Measurements from ENCODE around the gene IGFBP2. TPM values are rescaled to one million over a fixed set of nuclear protein-coding genes. Genes with fewer than 3 reads are reported as not detected.

Gene IGFBP2
- total and polyA plus RNA-seq, 12 donors, result 26.0 to 361 (median 109) TPM

GRCh38 chr2:216635701-216636550, 2.7 kb downstream of the IGFBP2 start:
- Histone ChIP-seq H3K27me3 (peaks cover 0 to 42% (median 0%) of the 10 kb centered on the region in 7 donors), H3K36me3 (peaks cover 0 to 14% (median 0%) of the 10 kb centered on the region in 9 donors), H3K9me3 (no peaks in the 10 kb centered on the region), H3K4me3 (peak overlapping the region in 8 of 10 donors; percentile 1 to 81 (median 68)), H3K4me1 (peaks cover 0 to 56% (median 31%) of the 10 kb centered on the region in 9 donors), H3K27ac (peak overlapping the region in 8 of 10 donors; percentile 20 to 74 (median 52))
- DNase-seq (no peak), ATAC-seq (peak in 3 of 8 donors; percentile 2 to 32 (median 21))
- intact Hi-C loops (cut with DNase I), result loop anchor here in 3 of 10 donors (5.0 to 10.0 kb wide), 3 partner anchors 44 to 99 kb away; no protein-coding TSS in a partner anchor
- 50 to 57% methylated on average over 18 of the region's 18 CpGs for WGBS, 2 donors
- TF ChIP-seq, protein P1, sequence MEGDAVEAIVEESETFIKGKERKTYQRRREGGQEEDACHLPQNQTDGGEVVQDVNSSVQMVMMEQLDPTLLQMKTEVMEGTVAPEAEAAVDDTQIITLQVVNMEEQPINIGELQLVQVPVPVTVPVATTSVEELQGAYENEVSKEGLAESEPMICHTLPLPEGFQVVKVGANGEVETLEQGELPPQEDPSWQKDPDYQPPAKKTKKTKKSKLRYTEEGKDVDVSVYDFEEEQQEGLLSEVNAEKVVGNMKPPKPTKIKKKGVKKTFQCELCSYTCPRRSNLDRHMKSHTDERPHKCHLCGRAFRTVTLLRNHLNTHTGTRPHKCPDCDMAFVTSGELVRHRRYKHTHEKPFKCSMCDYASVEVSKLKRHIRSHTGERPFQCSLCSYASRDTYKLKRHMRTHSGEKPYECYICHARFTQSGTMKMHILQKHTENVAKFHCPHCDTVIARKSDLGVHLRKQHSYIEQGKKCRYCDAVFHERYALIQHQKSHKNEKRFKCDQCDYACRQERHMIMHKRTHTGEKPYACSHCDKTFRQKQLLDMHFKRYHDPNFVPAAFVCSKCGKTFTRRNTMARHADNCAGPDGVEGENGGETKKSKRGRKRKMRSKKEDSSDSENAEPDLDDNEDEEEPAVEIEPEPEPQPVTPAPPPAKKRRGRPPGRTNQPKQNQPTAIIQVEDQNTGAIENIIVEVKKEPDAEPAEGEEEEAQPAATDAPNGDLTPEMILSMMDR (IDR thresholded peaks at IDR 0.05), result no peak

DNA sequence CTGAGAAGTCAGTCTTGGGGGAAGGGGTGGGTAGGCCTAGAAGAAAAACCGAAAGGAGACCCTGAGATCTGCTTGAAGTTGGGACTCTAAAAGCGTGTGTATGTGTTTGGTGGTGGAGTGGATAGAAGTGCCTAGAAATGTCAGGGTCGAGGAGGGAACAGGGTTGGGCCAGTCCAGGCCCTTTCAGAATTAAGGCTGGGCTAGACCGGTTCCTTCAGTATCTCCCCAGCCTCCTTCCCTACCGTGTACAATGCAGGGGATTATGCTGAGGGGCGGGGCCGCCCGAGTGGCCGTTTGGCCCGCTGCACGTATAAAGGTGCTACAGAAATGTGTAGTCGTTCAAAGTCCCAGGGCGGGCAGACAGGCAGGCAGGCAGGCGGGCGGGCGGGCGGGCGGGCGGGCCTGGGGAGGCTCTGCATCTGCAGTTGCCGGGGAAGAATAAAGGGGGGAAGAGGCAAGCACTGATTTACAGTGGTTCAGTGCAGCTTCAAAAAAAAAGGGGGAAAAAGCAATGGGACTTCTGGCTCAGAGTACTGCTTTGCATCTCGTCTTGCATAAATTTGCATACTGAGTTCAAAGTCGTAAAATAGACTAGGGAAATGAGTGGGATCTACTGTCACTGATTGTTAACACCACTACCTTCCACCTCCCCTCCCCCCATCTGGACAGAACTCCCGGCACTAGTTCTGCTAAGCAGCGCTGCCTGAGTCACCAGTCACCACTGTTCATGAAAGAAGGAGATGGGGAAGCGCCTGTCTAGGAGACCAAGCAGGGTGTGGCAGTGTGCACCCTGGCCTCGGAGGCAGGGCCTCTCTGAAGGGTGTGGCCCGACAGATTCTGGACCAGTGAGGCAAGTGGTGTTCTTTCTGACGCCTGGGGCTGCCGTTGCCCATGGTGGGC, 3.6 kb downstream of the IGFBP2 start:
- peaks cover 0 to 19% (median 0%) of the 10 kb centered on the region in 9 donors for H3K36me3 ChIP-seq
- ATAC-seq (peak in 6 of 8 donors; percentile 13 to 64 (median 38)), DNase-seq (no peak)
- H3K27ac ChIP-seq, result peak overlapping the region in 8 of 10 donors; percentile 8 to 74 (median 38)
- TF ChIP-seq, protein P1 (IDR thresholded peaks at IDR 0.05), result no peak
- H3K4me1 ChIP-seq, result peaks cover 0 to 56% (median 31%) of the 10 kb centered on the region in 9 donors
- H3K9me3 ChIP-seq, result no peaks in the 10 kb centered on the region
- intact Hi-C loops (cut with DNase I), result loop anchor here in 3 of 10 donors (5.0 to 10.0 kb wide), 3 partner anchors 44 to 100 kb away; no protein-coding TSS in a partner anchor
- H3K27me3 ChIP-seq, result peaks cover 0 to 40% (median 0%) of the 10 kb centered on the region in 7 donors
- WGBS, 2 donors, result 55 to 56% methylated on average over 29 of the region's 29 CpGs
- H3K4me3 ChIP-seq, result peak overlapping the region in 6 of 10 donors; percentile 7 to 81 (median 71)

GRCh38 chr2:216637472-216637871, 4.3 kb downstream of the IGFBP2 start:
- Histone ChIP-seq H3K4me3 (peak overlapping the region in 1 of 10 donors; percentile 81), H3K27ac (peak overlapping the region in 2 of 10 donors; percentile 48 to 74), H3K4me1 (peaks cover 0 to 56% (median 31%) of the 10 kb centered on the region in 9 donors), H3K9me3 (no peaks in the 10 kb centered on the region), H3K36me3 (peaks cover 0 to 19% (median 0%) of the 10 kb centered on the region in 9 donors), H3K27me3 (peaks cover 0 to 33% (median 0%) of the 10 kb centered on the region in 7 donors)
- TF ChIP-seq, protein P1 (IDR thresholded peaks at IDR 0.05), result no peak
- ATAC-seq (no peak), DNase-seq (no peak)
- WGBS, 2 donors, result 66% methylated on average over 3 of the region's 3 CpGs
- intact Hi-C loops (cut with DNase I), result loop anchor here in 3 of 10 donors (5.0 to 10.0 kb wide), 3 partner anchors 45 to 100 kb away; no protein-coding TSS in a partner anchor
